ENCODE measurements around the gene ASTL. TPM values are rescaled to one million over a fixed set of nuclear protein-coding genes. Genes with fewer than 3 reads are reported as not detected.

The ASTL gene
- total and polyA plus RNA-seq, 2 experiments from 2014 or later, result not detected

DNA sequence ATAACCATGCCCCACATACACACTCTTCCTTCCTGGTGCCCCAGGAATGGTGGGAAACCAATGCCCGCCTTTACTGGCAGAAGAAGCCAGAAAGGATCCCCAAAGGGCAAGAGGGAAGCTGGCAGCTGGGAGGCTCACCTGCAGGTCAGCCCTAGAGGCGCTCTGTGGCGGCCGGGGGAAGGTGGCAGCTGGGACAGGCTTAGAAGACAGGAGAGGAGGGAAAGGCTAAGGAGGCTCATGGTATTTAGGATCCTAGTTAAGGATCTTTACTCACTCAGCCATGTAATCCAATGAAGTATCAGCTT, 45.8 kb downstream of the ASTL start:
- WGBS (ENCODE audit: low lambda C conversion rate, missing lambda C conversion rate), result 87% methylated on average over 4 of the region's 4 CpGs
- no peaks in the 10 kb centered on the region for H3K36me3 ChIP-seq (replicated peaks; ENCODE audit: insufficient read depth, low read depth)
- H3K9me3 ChIP-seq (ENCODE audit: low read depth), result no peaks in the 10 kb centered on the region
- H2AFZ ChIP-seq, result no peak overlapping the region
- no peaks in the 10 kb centered on the region for H3K27me3 ChIP-seq
- no peaks in the 10 kb centered on the region for H3K9me2 ChIP-seq (replicated peaks; ENCODE audit: insufficient read depth)
- H3K4me1 ChIP-seq (ENCODE audit: insufficient read depth), result no peaks in the 10 kb centered on the region
- TF ChIP-seq EZH2phosphoT487 (IDR thresholded peaks at IDR 0.05; ENCODE audit: low read depth, severe bottlenecking, unreplicated experiment) (no peak), EZH2 (IDR thresholded peaks at IDR 0.05; ENCODE audit: borderline replicate concordance) (no peak)
- TF ChIP-seq, protein P1, sequence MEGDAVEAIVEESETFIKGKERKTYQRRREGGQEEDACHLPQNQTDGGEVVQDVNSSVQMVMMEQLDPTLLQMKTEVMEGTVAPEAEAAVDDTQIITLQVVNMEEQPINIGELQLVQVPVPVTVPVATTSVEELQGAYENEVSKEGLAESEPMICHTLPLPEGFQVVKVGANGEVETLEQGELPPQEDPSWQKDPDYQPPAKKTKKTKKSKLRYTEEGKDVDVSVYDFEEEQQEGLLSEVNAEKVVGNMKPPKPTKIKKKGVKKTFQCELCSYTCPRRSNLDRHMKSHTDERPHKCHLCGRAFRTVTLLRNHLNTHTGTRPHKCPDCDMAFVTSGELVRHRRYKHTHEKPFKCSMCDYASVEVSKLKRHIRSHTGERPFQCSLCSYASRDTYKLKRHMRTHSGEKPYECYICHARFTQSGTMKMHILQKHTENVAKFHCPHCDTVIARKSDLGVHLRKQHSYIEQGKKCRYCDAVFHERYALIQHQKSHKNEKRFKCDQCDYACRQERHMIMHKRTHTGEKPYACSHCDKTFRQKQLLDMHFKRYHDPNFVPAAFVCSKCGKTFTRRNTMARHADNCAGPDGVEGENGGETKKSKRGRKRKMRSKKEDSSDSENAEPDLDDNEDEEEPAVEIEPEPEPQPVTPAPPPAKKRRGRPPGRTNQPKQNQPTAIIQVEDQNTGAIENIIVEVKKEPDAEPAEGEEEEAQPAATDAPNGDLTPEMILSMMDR (IDR thresholded peaks at IDR 0.05; ENCODE audit: poor library complexity), result no peak
- DNase-seq (ENCODE audit: low spot score), result no peak
- no peaks in the 10 kb centered on the region for H3K79me2 ChIP-seq
- no peaks in the 10 kb centered on the region for H4K20me1 ChIP-seq (ENCODE audit: insufficient read depth, poor library complexity, severe bottlenecking)
- H3K4me3 ChIP-seq, result no peak overlapping the region
- no peak overlapping the region for H3K4me2 ChIP-seq
- no peak overlapping the region for H3K27ac ChIP-seq

DNA sequence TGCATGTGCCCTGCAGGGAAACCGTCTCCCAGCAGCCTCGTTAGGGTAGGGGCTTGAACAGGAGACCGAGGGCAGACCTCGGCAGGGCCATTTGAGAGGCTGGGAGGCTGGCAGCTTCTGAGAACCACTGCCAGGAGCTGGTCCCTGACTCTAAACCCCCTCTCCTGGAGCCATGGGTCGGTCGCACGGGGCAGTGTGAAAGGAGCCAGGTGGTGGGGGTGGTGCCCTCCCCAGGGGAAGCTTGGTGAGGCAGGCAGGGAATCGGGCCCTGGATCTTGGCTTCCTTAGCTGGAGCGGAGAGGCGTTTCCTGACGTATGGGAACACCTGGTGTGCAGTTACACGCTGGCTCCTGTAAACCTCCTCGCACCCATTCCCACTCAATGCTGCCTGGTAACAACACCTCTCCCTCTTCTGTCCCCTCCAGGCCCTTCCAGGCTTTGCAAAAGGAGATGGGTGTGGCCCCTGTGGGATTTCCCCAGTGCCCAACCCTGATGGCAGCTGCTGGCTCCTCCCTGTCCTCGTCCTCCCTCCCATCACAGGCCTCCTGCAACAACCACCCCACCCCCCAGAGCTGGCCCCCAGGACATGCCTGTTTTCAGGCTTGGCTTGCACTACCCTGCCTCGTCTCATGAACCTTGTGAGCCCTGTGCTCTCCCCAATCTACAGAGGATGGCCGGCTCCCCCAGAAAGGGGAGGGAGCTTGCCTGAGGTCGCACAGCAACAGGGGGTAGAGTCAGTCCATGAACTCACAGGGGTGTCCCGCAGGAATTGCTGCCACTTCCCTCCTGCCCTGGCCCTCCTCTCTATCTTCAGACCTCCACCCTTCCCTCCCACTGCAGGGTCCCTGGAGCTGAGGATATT, 46.4 kb downstream of the ASTL start:
- H3K4me2 ChIP-seq, result no peak overlapping the region
- H3K27ac ChIP-seq, result no peak overlapping the region
- no peaks in the 10 kb centered on the region for H3K36me3 ChIP-seq (replicated peaks; ENCODE audit: insufficient read depth, low read depth)
- no peak overlapping the region for H3K4me3 ChIP-seq
- no peaks in the 10 kb centered on the region for H3K4me1 ChIP-seq (ENCODE audit: insufficient read depth)
- H2AFZ ChIP-seq, result no peak overlapping the region
- no peaks in the 10 kb centered on the region for H3K9me3 ChIP-seq (ENCODE audit: low read depth)
- H3K79me2 ChIP-seq, result no peaks in the 10 kb centered on the region
- DNase-seq (ENCODE audit: low spot score), result no peak
- TF ChIP-seq, protein P1 (IDR thresholded peaks at IDR 0.05; ENCODE audit: poor library complexity), result no peak
- no peaks in the 10 kb centered on the region for H3K27me3 ChIP-seq
- 77% methylated on average over 18 of the region's 18 CpGs for WGBS (ENCODE audit: low lambda C conversion rate, missing lambda C conversion rate)
- H3K9me2 ChIP-seq (replicated peaks; ENCODE audit: insufficient read depth), result no peaks in the 10 kb centered on the region
- no peaks in the 10 kb centered on the region for H4K20me1 ChIP-seq (ENCODE audit: insufficient read depth, poor library complexity, severe bottlenecking)

DNA sequence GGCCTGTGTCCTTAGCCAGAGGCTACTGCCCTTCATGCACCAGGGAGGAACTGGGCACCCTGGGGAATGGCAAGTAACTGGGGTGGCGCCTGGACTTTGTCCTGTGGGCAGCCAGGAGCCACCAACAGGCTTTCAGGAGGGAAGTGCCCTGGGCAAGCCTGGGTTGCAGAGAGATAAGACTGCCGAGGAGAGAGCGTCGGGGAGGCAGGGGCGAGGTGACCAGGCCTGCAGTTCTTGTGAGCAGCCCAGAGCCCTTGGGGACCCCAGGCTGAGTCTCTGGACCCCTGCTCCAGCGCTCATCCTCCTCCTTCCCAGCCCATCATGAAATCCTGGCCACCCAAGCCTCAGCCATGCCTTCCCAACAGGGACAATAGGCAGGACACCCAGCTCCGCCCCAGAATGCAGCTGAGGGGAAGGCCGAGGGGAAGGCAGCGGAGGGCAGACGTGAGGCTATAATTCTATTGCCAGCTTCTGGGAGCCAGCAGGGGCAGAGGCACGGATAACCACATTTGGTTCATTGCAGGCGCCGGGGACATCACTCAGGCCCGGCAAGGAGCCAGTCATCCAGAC, 47.1 kb downstream of the ASTL start:
- Histone ChIP-seq H3K4me1 (ENCODE audit: insufficient read depth) (no peaks in the 10 kb centered on the region), H3K9me2 (replicated peaks; ENCODE audit: insufficient read depth) (no peaks in the 10 kb centered on the region), H3K4me3 (no peak overlapping the region), H3K9me3 (ENCODE audit: low read depth) (no peaks in the 10 kb centered on the region), H3K36me3 (replicated peaks; ENCODE audit: insufficient read depth, low read depth) (no peaks in the 10 kb centered on the region), H3K27ac (no peak overlapping the region), H3K79me2 (no peaks in the 10 kb centered on the region), H3K4me2 (no peak overlapping the region), H3K27me3 (no peaks in the 10 kb centered on the region), H4K20me1 (ENCODE audit: insufficient read depth, poor library complexity, severe bottlenecking) (no peaks in the 10 kb centered on the region), H2AFZ (no peak overlapping the region)
- TF ChIP-seq, protein P1 (IDR thresholded peaks at IDR 0.05; ENCODE audit: poor library complexity), result no peak
- no peak for TF ChIP-seq EZH2 (IDR thresholded peaks at IDR 0.05; ENCODE audit: borderline replicate concordance)
- no peak for TF ChIP-seq EZH2phosphoT487 (IDR thresholded peaks at IDR 0.05; ENCODE audit: low read depth, severe bottlenecking, unreplicated experiment)
- DNase-seq (ENCODE audit: low spot score), result no peak
- WGBS (ENCODE audit: low lambda C conversion rate, missing lambda C conversion rate), result 81% methylated on average over 13 of the region's 14 CpGs
